Left cardiac atrium (tissue), 4 donors: ENCODE measurements around the gene DNAJC28. TPM values are rescaled to one million over a fixed set of nuclear protein-coding genes. Genes with fewer than 3 reads are reported as not detected.
A peak's percentile ranks its signal among the peaks of the same experiment; 100 is the strongest.
"Not testable (repeated sequence)": the region's sequence is repeated elsewhere in the genome, so short reads cannot be mapped to it uniquely, and the experiment has no call there.

Experiments used
- ATAC-seq, 2 donors: fragments of 200-7000 bp; cut with Tn5 transposase; one replicate each; pipeline ENCODE4 v1.9.1; 2020; ENCODE audit warnings: mild to moderate bottlenecking in 2 of 2, moderate library complexity in 2 of 2
- DNase-seq: peaks from one replicate; pipeline ENCODE4 v3.0.0-alpha.2; 2020
- intact Hi-C, 2 donors: fragments of 100-400 bp; cut with DNase I; formaldehyde crosslinking; loops; one replicate each; pipeline versions ENCODE4 v1.14.1 to v1.15.1; 2022 to 2023
- total RNA-seq, 2 donors: library from RNA; stranded (reverse); fragmentation: NEBNext Ultra II Directional; extraction: Animal tissue kit (Norgen Biotek cat#: 25700); gene quantifications; one replicate each; pipeline ENCODE4 v1.2.1, GENCODE V29; 2021
- donor health status: DM: no; HTN: yes; CAD: no.
- donor health status: DM: no; HTN: yes; CAD: no; lungs with severe emphysema.
- donor health status: DM: yes; HTN: yes; CAD: no.
- donor health status: Dilated cardiomyopathy.

The DNAJC28 gene
- total RNA-seq, 2 donors from 2014 or later = 5.4 to 5.5 TPM

DNA sequence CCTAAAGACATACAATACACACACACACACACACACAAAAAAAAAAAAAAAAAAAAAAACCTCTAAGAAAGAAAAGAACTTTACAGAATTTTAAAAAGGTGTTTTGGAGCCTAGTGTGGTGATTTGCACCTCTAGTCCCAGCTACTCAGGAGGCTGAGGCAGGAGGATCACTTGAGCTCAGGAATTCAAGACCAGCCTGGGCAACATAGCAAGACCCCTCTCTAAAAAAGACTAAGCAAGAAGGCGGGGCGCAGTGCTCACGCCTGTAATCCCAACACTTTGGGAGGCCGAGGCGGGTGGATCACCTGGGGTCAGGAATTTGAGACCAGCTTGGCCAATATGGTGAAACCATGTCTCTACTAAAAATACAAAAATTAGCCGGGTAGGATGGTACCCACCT is 44.9 kb downstream of the DNAJC28 start:
- intact Hi-C loops = loop anchor here (10.0 kb wide), 2 partner anchors 242 to 602 kb away; no protein-coding TSS in a partner anchor
- ATAC-seq, DNase-seq: not testable (repeated sequence)

GRCh38 chr21:33444499-33444898 is 47.0 kb downstream of the DNAJC28 start:
- intact Hi-C loops = loop anchor here (10.0 kb wide), 2 partner anchors 240 to 600 kb away; no protein-coding TSS in a partner anchor
- DNase-seq (no peak), ATAC-seq (no peak)

- intact Hi-C loops = loop anchor here (2.0 to 10.0 kb wide), 3 partner anchors 238 to 598 kb away; no protein-coding TSS in a partner anchor
- no peak for ATAC-seq
- no peak for DNase-seq
These were observed 48.3 kb downstream of the DNAJC28 start for GRCh38 chr21:33443194-33443593.

DNA sequence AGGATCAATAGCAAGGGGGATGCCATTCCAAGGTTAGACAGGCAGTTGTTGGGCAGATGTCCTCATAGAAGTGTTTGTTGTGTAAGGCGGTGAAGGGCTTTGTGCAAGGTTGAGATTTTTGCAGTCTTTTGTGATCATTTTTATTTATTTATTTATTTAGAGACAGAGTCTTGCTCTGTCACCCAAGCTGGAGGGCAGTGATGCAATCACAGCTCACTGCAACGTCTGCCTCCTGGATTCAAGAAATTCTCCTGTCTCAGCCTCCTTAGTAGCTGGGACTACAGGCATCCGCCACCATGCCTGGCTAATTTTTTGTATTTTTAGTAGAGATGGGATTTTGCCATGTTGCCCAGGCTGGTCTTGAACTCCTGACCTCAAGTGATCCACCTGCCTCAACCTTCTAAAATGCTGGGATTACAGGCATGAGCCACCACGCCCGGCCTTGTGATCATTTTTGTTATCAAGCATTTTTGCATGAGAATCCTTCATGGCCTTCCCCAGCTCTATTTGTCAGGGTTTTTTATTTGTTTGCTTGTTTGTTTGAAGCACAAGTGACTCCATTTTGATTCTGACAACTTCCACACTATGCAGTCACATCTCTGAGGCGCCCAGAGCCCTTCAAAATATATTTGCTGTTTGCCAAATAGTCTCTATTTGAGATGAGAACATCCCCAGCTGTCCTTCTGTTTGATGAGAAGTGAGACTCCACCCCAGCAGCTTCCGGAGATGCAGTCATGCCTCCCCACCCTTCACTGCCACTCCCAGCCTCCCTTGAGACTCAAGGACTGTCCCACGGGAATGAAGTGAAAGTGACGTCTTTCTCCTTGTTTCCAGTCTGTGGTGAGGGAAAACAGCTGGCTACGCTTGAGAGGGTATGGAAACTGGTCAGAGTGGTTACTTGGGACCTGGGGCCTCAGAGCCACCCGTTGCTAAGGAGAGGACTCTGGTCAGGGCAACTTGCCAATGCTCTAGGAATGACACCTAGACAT is 49.7 kb downstream of the DNAJC28 start:
- intact Hi-C loops = loop anchor here (2.0 to 10.0 kb wide), 3 partner anchors 237 to 597 kb away; no protein-coding TSS in a partner anchor

More for the DNA sequence above, 49.7 kb downstream of the DNAJC28 start:
- ATAC-seq (peak; percentile 33 to 61), DNase-seq (peak; percentile 58)

Other genes with a start within 250 kb of the DNAJC28 start
- 10 to 100 TPM; 14.9 to 16.7 TPM for gene IL10RB, start 225.3 kb downstream of the DNAJC28 start, total RNA-seq
- 10 to 100 TPM; 30.7 to 33.1 TPM for gene IFNAR1, start 166.7 kb downstream of the DNAJC28 start, total RNA-seq
- 10 to 100 TPM; 47.3 TPM for gene IFNGR2, start 88.3 kb downstream of the DNAJC28 start, total RNA-seq
- gene TMEM50B, start 11.7 kb downstream of the DNAJC28 start, total RNA-seq = 10 to 100 TPM; 33.1 to 39.7 TPM
- gene GART, start 50.4 kb upstream of the DNAJC28 start, total RNA-seq = 10 to 100 TPM; 30.6 to 48.8 TPM
- gene SON, start 51.3 kb upstream of the DNAJC28 start, total RNA-seq = 100 to 1,000 TPM; 152 to 189 TPM
- gene DONSON, start 97.0 kb upstream of the DNAJC28 start, total RNA-seq = 1 to 10 TPM; 4.9 to 5.7 TPM
- gene CRYZL1, start 150.0 kb upstream of the DNAJC28 start, total RNA-seq = 10 to 100 TPM; 21.6 to 30.6 TPM
- 10 to 100 TPM; 59.2 to 75.3 TPM for gene ITSN1, start 150.8 kb upstream of the DNAJC28 start, total RNA-seq